ENCODE data around the gene RRM2. TPM values are rescaled to one million over a fixed set of nuclear protein-coding genes. Genes with fewer than 3 reads are reported as not detected.

Gene RRM2
- total and polyA plus RNA-seq, 2 experiments from 2014 or later = 108 to 119 TPM

- TF ChIP-seq ZNF462 (CRISPR knock-in tag; IDR thresholded peaks at IDR 0.05) (no peak), REST (IDR thresholded peaks at IDR 0.05; ENCODE audit: unreplicated experiment) (no peak), JUNB (IDR thresholded peaks at IDR 0.05; ENCODE audit: unreplicated experiment) (no peak), NANOG (IDR thresholded peaks at IDR 0.05; ENCODE audit: borderline replicate concordance) (no peak), ETS1 (IDR thresholded peaks at IDR 0.05) (no peak), STAT1 (IDR thresholded peaks at IDR 0.05; ENCODE audit: unreplicated experiment) (no peak)
Measured at GRCh38 chr2:10172033-10172871, 49.7 kb downstream of the RRM2 start (continued).
